Keratinocyte (primary cell): ENCODE measurements around the gene PROCR. TPM values are rescaled to one million over a fixed set of nuclear protein-coding genes. Genes with fewer than 3 reads are reported as not detected.
A peak's percentile ranks its signal among the peaks of the same experiment; 100 is the strongest.

ENCODE experiments used
- DNase-seq: peaks from one replicate; pipeline ENCODE4 v3.0.0-alpha.2; 2011; ENCODE audit warnings: low read depth, missing footprints, low spot score
- FAIRE-seq: peaks from 2 replicates; lab custom pipeline; 2011; peaks lifted over from hg19 to GRCh38; lab: Jason Lieb, UNC
- H2AFZ ChIP-seq: 2 replicates; pipeline ENCODE4 v1.6.0; 2012; ENCODE audit warnings: low read length, control low read depth, inconsistent platforms; ENCODE audit not compliant: control insufficient read depth
- H3K27ac ChIP-seq: 2 replicates; pipeline ENCODE4 v1.5.1; 2011; ENCODE audit warnings: low read length; ENCODE audit not compliant: control insufficient read depth, insufficient read depth
- H3K27me3 ChIP-seq: 3 replicates; pipeline ENCODE4 v1.6.0; 2011; ENCODE audit warnings: low read length; ENCODE audit not compliant: control insufficient read depth, insufficient read depth; ENCODE audit errors: extremely low read depth
- H3K36me3 ChIP-seq, 2 experiments: 2 replicates in 1 of 2; 3 replicates in 1 of 2; pipeline ENCODE4 v1.5.1; 2011; ENCODE audit warnings: low read length in 2 of 2, mild to moderate bottlenecking in 1 of 2; ENCODE audit not compliant: control insufficient read depth in 2 of 2, insufficient read depth in 2 of 2; ENCODE audit errors: extremely low read depth in 1 of 2
- H3K4me1 ChIP-seq: 3 replicates; pipeline ENCODE4 v1.5.1; 2011; ENCODE audit warnings: low read length; ENCODE audit not compliant: control insufficient read depth, insufficient read depth; ENCODE audit errors: extremely low read depth
- H3K4me2 ChIP-seq: 3 replicates; pipeline ENCODE4 v1.6.0; 2011; ENCODE audit warnings: low read depth, low read length; ENCODE audit not compliant: control insufficient read depth, insufficient read depth; ENCODE audit errors: extremely low read depth
- H3K4me3 ChIP-seq, 3 experiments: fragments of 200-600 bp in 1 of 3; sonication (generic) in 1 of 3; 2 replicates in 2 of 3; 3 replicates in 1 of 3; pipeline ENCODE4 v1.5.1; 2011 to 2016; ENCODE audit warnings: low read length in 3 of 3, mild to moderate bottlenecking in 3 of 3, control low read depth in 2 of 3, inconsistent platforms in 1 of 3, low read depth in 1 of 3, mixed read lengths in 1 of 3, mixed run types in 1 of 3, moderate library complexity in 1 of 3; ENCODE audit not compliant: control insufficient read depth in 2 of 3, insufficient read depth in 2 of 3; ENCODE audit errors: extremely low read depth in 1 of 3
- H3K79me2 ChIP-seq: 2 replicates; pipeline ENCODE4 v1.6.0; 2012; ENCODE audit warnings: low read length; ENCODE audit not compliant: control insufficient read depth, insufficient read depth
- H3K9ac ChIP-seq: 3 replicates; pipeline ENCODE4 v1.6.0; 2011; ENCODE audit warnings: low read length; ENCODE audit not compliant: control insufficient read depth, insufficient read depth; ENCODE audit errors: extremely low read depth
- H3K9me1 ChIP-seq: 3 replicates; pipeline ENCODE4 v1.6.0; 2011; ENCODE audit warnings: low read length; ENCODE audit not compliant: control insufficient read depth, insufficient read depth; ENCODE audit errors: extremely low read depth
- H3K9me3 ChIP-seq: 2 replicates; pipeline ENCODE4 v1.5.1; 2012; ENCODE audit warnings: low read depth, low read length; ENCODE audit not compliant: control insufficient read depth
- H4K20me1 ChIP-seq: 3 replicates; pipeline ENCODE4 v1.6.0; 2011; ENCODE audit warnings: low read length; ENCODE audit not compliant: control insufficient read depth, insufficient read depth; ENCODE audit errors: extremely low read depth
- CTCF ChIP-seq, 3 experiments: IDR thresholded peaks in 1 of 3; conservative IDR thresholded peaks in 1 of 3; optimal IDR thresholded peaks in 1 of 3; 2 replicates in 2 of 3; 3 replicates in 1 of 3; pipeline versions ENCODE3 to v1.5.1; 2011; ENCODE audit warnings: low read length in 3 of 3, mild to moderate bottlenecking in 3 of 3, moderate library complexity in 2 of 3, control low read depth in 1 of 3, inconsistent platforms in 1 of 3; ENCODE audit not compliant: insufficient read depth in 2 of 3; ENCODE audit errors: extremely low read depth in 1 of 3
- EZH2 ChIP-seq: IDR thresholded peaks from one replicate; pipeline ENCODE4 v1.6.1; 2012; ENCODE audit warnings: inconsistent platforms, mild to moderate bottlenecking, low read length, moderate library complexity
- dilution Hi-C: fragments of 300-500 bp; cut with MboI; formaldehyde crosslinking; loops from one replicate; pipeline ENCODE4 v1.7.0; 2020; ENCODE audit warnings: low sequenced_read_pairs; ENCODE audit not compliant: extremely low pct_ligation_motif_present
- polyA plus RNA-seq, 5 experiments: library from polyadenylated mRNA; depleted of rRNA in 3 of 5; stranded (reverse) in 3 of 5; stranded (forward) in 1 of 5; unstranded in 1 of 5; fragments of >200 nt; gene quantifications; 1 replicate in 1 of 5; 2 replicates in 3 of 5; 3 replicates in 1 of 5; pipeline versions ENCODE4 v1.2.1 to v1.2.3, GENCODE V29; 2011 to 2012; ENCODE audit warnings: missing spikeins in 2 of 5, low read depth in 1 of 5, low replicate concordance in 1 of 5

The PROCR gene
- polyA plus RNA-seq, 1 donor (not counting 4 experiments of a cell fraction or from before 2014, with no cell fraction given) = 74.1 TPM

- DNase-seq (no peak), FAIRE-seq (no peak)
- Histone ChIP-seq H3K4me2 (no peak overlapping the region), H3K79me2 (no peaks in the 10 kb centered on the region), H3K9me3 (peaks cover 3% of the 10 kb centered on the region), H3K9ac (no peak overlapping the region), H3K4me3 (no peak overlapping the region), H3K4me1 (peaks cover 3% of the 10 kb centered on the region), H3K27me3 (no peaks in the 10 kb centered on the region), H3K27ac (no peak overlapping the region), H3K36me3 (no peaks in the 10 kb centered on the region), H2AFZ (no peak overlapping the region), H4K20me1 (no peaks in the 10 kb centered on the region), H3K9me1 (no peaks in the 10 kb centered on the region)
- dilution Hi-C loops = no loop called here
- TF ChIP-seq CTCF (optimal IDR thresholded peaks at IDR 0.05 in 1 of 3, IDR thresholded peaks at IDR 0.05 in 1 of 3, conservative IDR thresholded peaks at IDR 0.05 in 1 of 3; ENCODE audit: extremely low read depth in 1 of 3, insufficient read depth in 2 of 3, low read length in 3 of 3) (no peak), EZH2 (no peak)
Observed at GRCh38 chr20:35196313-35196712, 24.4 kb downstream of the PROCR start.

- TF ChIP-seq EZH2 = no peak
- TF ChIP-seq CTCF (optimal IDR thresholded peaks at IDR 0.05 in 1 of 3, IDR thresholded peaks at IDR 0.05 in 1 of 3, conservative IDR thresholded peaks at IDR 0.05 in 1 of 3; ENCODE audit: extremely low read depth in 1 of 3, insufficient read depth in 2 of 3, low read length in 3 of 3) = no peak
- no peaks in the 10 kb centered on the region for H3K9me1 ChIP-seq
- no peaks in the 10 kb centered on the region for H3K36me3 ChIP-seq
- no peaks in the 10 kb centered on the region for H3K27me3 ChIP-seq
- no peak overlapping the region for H2AFZ ChIP-seq
- H3K4me3 ChIP-seq = no peak overlapping the region
- dilution Hi-C loops = no loop called here
- H3K9ac ChIP-seq = no peak overlapping the region
- DNase-seq (no peak), FAIRE-seq (no peak)
- H3K4me1 ChIP-seq = peaks cover 3% of the 10 kb centered on the region
- H3K9me3 ChIP-seq = peaks cover 3% of the 10 kb centered on the region
- no peaks in the 10 kb centered on the region for H4K20me1 ChIP-seq
- no peak overlapping the region for H3K4me2 ChIP-seq
- H3K27ac ChIP-seq = peak overlapping the region; percentile 28
- H3K79me2 ChIP-seq = no peaks in the 10 kb centered on the region
Observed at GRCh38 chr20:35199740-35200139, 27.9 kb downstream of the PROCR start.
